GM12872 (cell line): ENCODE data around the gene IL12RB2.

Source experiments
- TF ChIP-seq, protein P1 (sequence below): IDR thresholded peaks from 3 replicates; pipeline ENCODE4 v1.5.1; 2011; ENCODE audit warnings: low read depth, mild to moderate bottlenecking, low read length, moderate library complexity; ENCODE audit not compliant: insufficient read depth

IL12RB2 gene

DNA sequence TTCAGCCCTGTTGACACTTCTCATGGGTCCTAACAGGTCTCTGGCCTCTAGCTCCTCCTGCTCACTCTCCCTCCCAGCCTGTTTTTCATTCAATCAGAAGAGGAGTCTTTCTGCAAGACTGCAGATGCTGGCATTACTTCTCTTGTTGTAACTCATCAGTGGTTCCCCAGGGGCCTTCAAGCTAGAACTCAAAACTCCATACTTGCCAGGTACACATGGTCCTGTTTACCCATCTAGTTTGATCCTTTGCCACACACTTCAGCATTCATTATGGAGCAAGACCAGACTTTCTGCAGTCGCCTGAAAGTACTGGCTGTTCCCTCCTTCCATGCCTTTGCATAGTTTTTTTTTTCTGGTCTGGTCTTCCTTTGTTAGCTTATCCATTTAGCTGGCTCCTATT lies 74.6 kb downstream of the IL12RB2 start:
- TF ChIP-seq, protein P1, sequence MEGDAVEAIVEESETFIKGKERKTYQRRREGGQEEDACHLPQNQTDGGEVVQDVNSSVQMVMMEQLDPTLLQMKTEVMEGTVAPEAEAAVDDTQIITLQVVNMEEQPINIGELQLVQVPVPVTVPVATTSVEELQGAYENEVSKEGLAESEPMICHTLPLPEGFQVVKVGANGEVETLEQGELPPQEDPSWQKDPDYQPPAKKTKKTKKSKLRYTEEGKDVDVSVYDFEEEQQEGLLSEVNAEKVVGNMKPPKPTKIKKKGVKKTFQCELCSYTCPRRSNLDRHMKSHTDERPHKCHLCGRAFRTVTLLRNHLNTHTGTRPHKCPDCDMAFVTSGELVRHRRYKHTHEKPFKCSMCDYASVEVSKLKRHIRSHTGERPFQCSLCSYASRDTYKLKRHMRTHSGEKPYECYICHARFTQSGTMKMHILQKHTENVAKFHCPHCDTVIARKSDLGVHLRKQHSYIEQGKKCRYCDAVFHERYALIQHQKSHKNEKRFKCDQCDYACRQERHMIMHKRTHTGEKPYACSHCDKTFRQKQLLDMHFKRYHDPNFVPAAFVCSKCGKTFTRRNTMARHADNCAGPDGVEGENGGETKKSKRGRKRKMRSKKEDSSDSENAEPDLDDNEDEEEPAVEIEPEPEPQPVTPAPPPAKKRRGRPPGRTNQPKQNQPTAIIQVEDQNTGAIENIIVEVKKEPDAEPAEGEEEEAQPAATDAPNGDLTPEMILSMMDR: no peak

DNA sequence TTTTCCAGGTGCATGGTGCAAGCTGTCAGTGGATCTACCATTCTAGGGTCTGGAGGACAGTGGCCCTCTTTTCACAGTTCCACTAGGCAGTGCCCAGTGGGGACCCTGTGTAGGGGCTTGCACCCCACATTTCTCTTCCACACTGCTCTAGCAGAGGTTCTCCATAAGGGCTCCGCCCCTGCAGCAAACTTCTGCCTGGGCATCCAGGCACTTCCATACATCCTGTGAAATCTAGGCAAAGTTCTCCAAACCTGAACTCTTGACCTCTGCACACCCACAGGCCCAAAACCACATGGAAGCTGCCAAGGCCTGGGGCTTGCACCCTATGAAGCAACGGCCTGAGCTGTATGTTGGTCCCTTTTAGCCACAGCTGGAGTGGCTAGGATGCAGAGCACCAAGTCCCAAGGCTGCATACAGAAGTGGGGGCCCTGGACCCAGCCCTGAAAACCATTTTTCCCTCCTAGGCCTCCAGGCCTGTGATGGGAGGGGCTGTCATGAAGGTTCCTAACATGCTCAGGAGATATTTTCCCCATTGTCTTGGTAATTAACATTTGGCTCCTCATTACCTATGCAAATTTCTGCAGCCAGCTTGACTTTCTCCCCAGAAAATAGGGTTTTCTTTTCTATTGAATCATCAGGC lies 76.4 kb downstream of the IL12RB2 start:
- TF ChIP-seq, protein P1: no peak

DNA sequence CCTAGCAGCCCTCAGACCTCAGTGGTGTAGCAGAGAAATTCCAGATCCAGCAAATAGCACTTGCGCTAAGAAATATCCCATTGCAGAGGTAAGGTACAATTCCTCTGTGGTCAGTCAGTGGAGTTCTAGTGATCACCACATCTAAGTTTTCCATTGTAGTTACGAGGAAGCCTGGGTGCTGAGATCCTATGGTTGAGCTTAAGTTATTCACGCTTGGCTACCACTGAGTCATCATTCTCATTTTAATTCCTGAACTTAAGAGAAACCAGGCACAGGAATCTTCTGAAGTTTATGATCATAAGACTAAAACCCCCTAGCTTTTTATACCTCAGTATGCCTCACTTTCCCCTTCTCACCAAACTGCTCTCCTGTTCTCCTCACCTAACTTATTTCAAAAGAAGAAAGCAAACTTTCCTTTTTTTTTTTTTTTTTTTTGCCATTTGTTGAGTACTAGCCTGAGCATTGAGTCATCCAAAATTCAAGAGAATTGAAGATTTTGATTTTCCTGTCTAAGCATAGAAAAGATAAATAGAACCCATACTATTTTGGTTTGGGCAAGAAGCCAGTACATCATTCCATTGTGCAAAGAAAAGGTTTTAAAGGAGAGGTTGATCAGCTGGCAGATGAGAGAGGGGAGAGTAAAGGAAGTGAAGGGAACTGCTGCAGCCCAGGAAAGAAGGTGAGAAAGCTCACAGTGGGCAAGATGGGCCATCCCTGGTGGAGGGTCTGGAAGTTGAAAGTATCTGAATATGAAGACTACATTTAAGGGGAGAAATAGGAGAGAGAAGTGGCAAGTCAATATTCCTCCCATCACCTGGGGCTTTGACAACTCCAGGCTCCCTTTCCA lies 82.6 kb downstream of the IL12RB2 start:
- TF ChIP-seq, protein P1: no peak

DNA sequence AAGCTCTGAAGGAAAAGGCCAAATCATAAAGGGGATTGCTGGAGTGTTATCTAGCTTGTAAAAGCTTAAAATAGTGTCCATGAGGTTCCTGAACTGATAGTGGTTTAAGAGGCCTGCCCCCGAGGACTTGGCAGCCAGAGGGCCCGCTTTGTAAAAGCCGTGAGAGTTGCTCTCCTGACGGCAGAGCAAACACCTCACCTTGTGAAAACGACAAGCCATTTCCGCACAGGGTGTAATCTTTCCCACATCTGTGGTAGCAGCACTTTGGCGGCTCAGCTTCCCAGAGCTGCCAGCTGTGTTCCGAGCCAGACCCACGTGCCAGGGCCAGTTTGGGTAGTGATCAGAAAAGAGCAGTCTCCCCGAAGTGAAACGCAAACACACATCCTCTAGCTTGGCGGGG lies 85.6 kb downstream of the IL12RB2 start:
- TF ChIP-seq, protein P1: no peak

DNA sequence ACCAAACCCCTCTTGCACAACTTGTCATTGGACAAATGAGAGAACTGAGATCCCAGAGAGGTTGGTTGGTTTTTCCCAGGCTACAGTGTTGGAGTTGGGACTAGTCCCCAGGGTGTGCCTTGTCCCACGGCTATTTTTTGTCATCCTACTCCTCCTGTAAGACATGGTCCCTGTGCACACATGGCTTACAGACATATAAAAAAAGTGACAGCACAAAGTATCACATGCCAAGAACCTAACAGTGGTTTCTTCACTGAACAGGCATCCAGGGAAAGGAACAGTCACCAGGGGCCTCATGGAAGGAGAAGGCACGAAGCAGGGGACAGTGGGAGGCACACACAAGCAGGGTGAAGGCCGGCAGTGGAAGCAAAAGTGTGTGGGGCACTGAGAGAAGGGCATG lies 86.1 kb downstream of the IL12RB2 start:
- TF ChIP-seq, protein P1: no peak

DNA sequence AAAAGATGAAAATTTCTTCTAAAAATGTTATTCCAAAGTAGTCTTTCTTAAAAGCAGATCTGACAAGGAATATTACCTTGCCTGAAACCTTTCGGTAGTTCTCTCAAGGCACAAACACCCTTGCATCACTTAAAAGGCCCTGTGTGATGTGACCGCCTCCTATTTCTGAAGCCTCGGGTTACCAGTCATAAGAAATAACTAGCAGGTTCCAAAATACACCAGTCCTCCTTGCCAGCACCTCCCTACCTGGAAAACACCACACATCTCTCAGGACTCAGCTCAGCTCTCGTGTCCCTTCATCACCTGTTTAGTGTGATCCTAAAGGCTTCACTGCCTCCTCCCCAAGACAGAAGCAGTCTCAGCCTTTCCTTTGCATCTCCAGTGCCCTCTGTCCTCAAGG lies 86.9 kb downstream of the IL12RB2 start:
- TF ChIP-seq, protein P1: no peak

DNA sequence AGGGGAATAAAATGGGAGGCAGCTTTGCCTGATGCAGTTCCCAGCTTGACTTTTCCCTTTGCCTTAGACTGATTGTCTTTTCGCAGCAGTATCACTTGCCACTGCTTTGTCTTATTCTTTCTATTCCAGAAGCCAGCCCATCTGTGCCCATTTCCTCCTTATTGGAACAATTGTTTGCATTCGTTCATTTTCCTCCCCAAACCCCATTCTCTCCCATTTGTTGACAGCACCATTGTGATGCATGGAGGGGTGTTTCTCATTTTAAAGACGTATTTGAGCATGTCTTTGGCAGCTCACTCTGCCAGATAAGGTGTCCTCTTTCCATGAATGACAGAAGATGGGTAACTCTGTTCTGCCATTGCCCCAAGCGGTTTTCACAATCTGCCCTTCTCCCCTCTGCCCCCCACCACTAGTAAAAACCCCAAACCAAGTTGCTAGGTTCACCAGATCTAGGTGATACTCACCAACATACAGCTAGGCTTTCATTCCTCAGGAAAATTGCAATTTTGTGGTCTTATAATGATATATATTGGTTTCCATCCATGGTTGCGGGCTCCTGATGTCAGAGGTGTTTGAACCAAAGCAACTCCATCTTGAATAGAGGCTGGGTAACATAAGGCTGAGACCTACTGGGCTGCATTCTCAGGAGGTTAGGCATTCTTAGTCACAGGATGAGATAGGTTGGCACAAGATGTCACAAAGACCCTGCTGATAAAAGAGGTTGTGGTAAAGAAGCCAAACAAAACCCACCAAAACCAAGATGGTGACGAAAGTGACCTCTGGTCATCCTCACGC lies 91.7 kb downstream of the IL12RB2 start:
- TF ChIP-seq, protein P1: no peak
